WERI-Rb-1 (cell line): ENCODE measurements around the gene WHRN.

Experiments used
- DNase-seq: peaks from one replicate; pipeline ENCODE4 v3.0.0-alpha.2; 2020
- H3K27ac ChIP-seq: fragments of 250-450 bp; sonication (Bioruptor Pico); 2 replicates; pipeline ENCODE4 v1.5.1; 2020; ENCODE audit warnings: mild to moderate bottlenecking, moderate library complexity
- H3K27me3 ChIP-seq: fragments of 250-450 bp; sonication (Bioruptor Pico); 2 replicates; pipeline ENCODE4 v1.5.1; 2021; ENCODE audit warnings: mild to moderate bottlenecking, low read depth, moderate library complexity; ENCODE audit not compliant: insufficient read depth, severe bottlenecking
- H3K36me3 ChIP-seq: fragments of 250-450 bp; sonication (Bioruptor Pico); 2 replicates; pipeline ENCODE4 v1.5.1; 2020; ENCODE audit warnings: mild to moderate bottlenecking, moderate library complexity
- H3K4me3 ChIP-seq: 2 replicates; pipeline ENCODE4 v1.5.1; 2011; ENCODE audit warnings: low read depth, mild to moderate bottlenecking, control low read depth, low read length
- H3K9me3 ChIP-seq: fragments of 250-450 bp; sonication (Bioruptor Pico); 2 replicates; pipeline ENCODE4 v1.5.1; 2021; ENCODE audit warnings: mild to moderate bottlenecking, moderate library complexity; ENCODE audit not compliant: severe bottlenecking
- CTCF ChIP-seq: IDR thresholded peaks from 2 replicates; pipeline ENCODE4 v1.5.1; 2011; ENCODE audit warnings: low read depth, mild to moderate bottlenecking, control low read depth, inconsistent platforms, low read length

Gene WHRN

GRCh38 chr9:114362394-114362793 lies 142.9 kb downstream of the WHRN start:
- H3K27ac ChIP-seq, result no peak overlapping the region
- no peak for TF ChIP-seq CTCF
- DNase-seq, result no peak
- no peaks in the 10 kb centered on the region for H3K27me3 ChIP-seq
- no peak overlapping the region for H3K4me3 ChIP-seq
- no peaks in the 10 kb centered on the region for H3K9me3 ChIP-seq
- peaks cover 92% of the 10 kb centered on the region for H3K36me3 ChIP-seq

- H3K27me3 ChIP-seq, result no peaks in the 10 kb centered on the region
- no peak overlapping the region for H3K27ac ChIP-seq
- DNase-seq, result no peak
- no peak for TF ChIP-seq CTCF
- H3K4me3 ChIP-seq, result no peak overlapping the region
- peaks cover 92% of the 10 kb centered on the region for H3K36me3 ChIP-seq
- no peaks in the 10 kb centered on the region for H3K9me3 ChIP-seq
Measured at GRCh38 chr9:114361542-114361941, 143.7 kb downstream of the WHRN start.

- DNase-seq, result no peak
- no peak for TF ChIP-seq CTCF
- H3K27ac ChIP-seq, result no peak overlapping the region
- H3K4me3 ChIP-seq, result no peak overlapping the region
- peaks cover 98% of the 10 kb centered on the region for H3K36me3 ChIP-seq
- H3K27me3 ChIP-seq, result no peaks in the 10 kb centered on the region
- no peaks in the 10 kb centered on the region for H3K9me3 ChIP-seq
Measured at GRCh38 chr9:114359801-114360200, 145.5 kb downstream of the WHRN start.

- Histone ChIP-seq H3K4me3 (no peak overlapping the region), H3K27ac (no peak overlapping the region), H3K27me3 (no peaks in the 10 kb centered on the region), H3K9me3 (no peaks in the 10 kb centered on the region), H3K36me3 (peaks cover 98% of the 10 kb centered on the region)
- DNase-seq, result no peak
- TF ChIP-seq CTCF, result no peak
Measured at GRCh38 chr9:114357911-114358328, 147.4 kb downstream of the WHRN start.

- Histone ChIP-seq H3K9me3 (no peaks in the 10 kb centered on the region), H3K27ac (no peak overlapping the region), H3K36me3 (peaks cover 98% of the 10 kb centered on the region), H3K27me3 (no peaks in the 10 kb centered on the region), H3K4me3 (no peak overlapping the region)
- DNase-seq, result no peak
- no peak for TF ChIP-seq CTCF
Measured at GRCh38 chr9:114357360-114357759, 147.9 kb downstream of the WHRN start.

GRCh38 chr9:114356792-114357191 lies 148.5 kb downstream of the WHRN start:
- Histone ChIP-seq H3K27me3 (no peaks in the 10 kb centered on the region), H3K36me3 (peaks cover 98% of the 10 kb centered on the region), H3K27ac (no peak overlapping the region), H3K4me3 (no peak overlapping the region), H3K9me3 (no peaks in the 10 kb centered on the region)
- no peak for TF ChIP-seq CTCF
- no peak for DNase-seq
